ENCODE results near the gene GALE. TPM values are rescaled to one million over a fixed set of nuclear protein-coding genes. Genes with fewer than 3 reads are reported as not detected.

The GALE gene
- total RNA-seq, 1 experiment from 2014 or later: 114 TPM

DNA sequence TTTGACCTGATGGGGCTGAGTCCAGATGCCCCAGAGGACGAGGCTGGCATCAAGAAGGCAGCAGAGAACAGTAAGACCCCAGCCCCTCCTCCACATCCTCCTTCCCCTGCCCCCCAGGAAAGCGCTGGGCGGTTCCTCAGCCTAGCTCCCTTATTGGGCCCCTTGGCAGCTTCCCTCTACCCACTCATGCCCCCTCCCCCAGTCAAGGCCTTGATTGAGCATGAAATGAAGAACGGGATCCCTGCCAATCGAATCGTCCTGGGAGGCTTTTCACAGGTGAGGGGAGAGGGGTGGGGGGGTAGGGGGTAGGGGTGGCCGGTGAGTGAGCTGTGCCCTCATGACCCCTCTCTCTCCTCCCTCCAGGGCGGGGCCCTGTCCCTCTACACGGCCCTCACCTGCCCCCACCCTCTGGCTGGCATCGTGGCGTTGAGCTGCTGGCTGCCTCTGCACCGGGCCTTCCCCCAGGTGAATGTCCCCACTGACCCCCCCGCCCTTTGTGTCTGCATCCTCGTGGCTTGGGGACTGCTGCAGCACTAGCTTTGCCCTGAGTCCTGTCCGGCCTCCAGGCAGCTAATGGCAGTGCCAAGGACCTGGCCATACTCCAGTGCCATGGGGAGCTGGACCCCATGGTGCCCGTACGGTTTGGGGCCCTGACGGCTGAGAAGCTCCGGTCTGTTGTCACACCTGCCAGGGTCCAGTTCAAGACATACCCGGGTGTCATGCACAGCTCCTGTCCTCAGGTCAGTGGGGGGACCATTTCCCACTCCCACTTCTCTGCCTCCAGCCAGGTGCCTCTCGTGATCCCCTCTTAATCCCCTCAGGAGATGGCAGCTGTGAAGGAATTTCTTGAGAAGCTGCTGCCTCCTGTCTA, 6.5 kb downstream of the GALE start:
- ATAC-seq (no peak), DNase-seq (ENCODE audit: low read depth, low spot score) (no peak)
- no TSS peak for BruUV-seq (replicated peaks)
- no peaks in the 10 kb centered on the region for H3K27me3 ChIP-seq (ENCODE audit: control insufficient read depth, insufficient read depth, low read length)
- peak overlapping the region in 1 of 2 experiments; percentile 99; a peak in 1 of 4 replicates for H3K4me3 ChIP-seq (ENCODE audit: low read depth in 2 of 2, low read length in 2 of 2)
- H3K27ac ChIP-seq (ENCODE audit: low read length): peak overlapping the region; percentile 54
- H3K36me3 ChIP-seq (ENCODE audit: control insufficient read depth, insufficient read depth, low read length): peaks cover 4% of the 10 kb centered on the region; the same call in 1 of the 2 replicates
- ChIA-PET POLR2A (interaction anchor here (0.6 to 2.1 kb wide), 4 partner anchors 16 to 162 kb away, joined by 4 to 12 read pairs (median 6); partner anchors contain the start of gene PITHD1), CTCF (interaction anchor here (0.7 kb wide), 1 partner anchor 23 kb away, joined by 7 read pairs; no protein-coding TSS in a partner anchor)
- TF ChIP-seq POLR2AphosphoS5 (IDR thresholded peaks at IDR 0.05; ENCODE audit: low read depth, low read length) (no peak), REST (IDR thresholded peaks at IDR 0.05; ENCODE audit: insufficient read depth in 1 of 2, low read depth in 2 of 2, low read length in 1 of 2) (no peak), SIN3A (IDR thresholded peaks at IDR 0.05; ENCODE audit: borderline replicate concordance, insufficient read depth, low read depth, low read length) (no peak)
- TF ChIP-seq, protein P1, sequence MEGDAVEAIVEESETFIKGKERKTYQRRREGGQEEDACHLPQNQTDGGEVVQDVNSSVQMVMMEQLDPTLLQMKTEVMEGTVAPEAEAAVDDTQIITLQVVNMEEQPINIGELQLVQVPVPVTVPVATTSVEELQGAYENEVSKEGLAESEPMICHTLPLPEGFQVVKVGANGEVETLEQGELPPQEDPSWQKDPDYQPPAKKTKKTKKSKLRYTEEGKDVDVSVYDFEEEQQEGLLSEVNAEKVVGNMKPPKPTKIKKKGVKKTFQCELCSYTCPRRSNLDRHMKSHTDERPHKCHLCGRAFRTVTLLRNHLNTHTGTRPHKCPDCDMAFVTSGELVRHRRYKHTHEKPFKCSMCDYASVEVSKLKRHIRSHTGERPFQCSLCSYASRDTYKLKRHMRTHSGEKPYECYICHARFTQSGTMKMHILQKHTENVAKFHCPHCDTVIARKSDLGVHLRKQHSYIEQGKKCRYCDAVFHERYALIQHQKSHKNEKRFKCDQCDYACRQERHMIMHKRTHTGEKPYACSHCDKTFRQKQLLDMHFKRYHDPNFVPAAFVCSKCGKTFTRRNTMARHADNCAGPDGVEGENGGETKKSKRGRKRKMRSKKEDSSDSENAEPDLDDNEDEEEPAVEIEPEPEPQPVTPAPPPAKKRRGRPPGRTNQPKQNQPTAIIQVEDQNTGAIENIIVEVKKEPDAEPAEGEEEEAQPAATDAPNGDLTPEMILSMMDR (IDR thresholded peaks at IDR 0.05): no peak
- in situ Hi-C loops (cut with HindIII; ENCODE audit: low pct_unique_long_range_greater_than_20kb, low sequenced_read_pairs): no loop called here
- peaks cover 52% of the 10 kb centered on the region for H3K4me1 ChIP-seq (ENCODE audit: control insufficient read depth, insufficient read depth, low read length)
- no peaks in the 10 kb centered on the region for H3K9me3 ChIP-seq (ENCODE audit: control insufficient read depth, insufficient read depth, low read depth, low read length)
- intact Hi-C loops (cut with micrococcal nuclease; ENCODE audit: unreplicated experiment): no loop called here

- Histone ChIP-seq H3K9me3 (ENCODE audit: control insufficient read depth, insufficient read depth, low read depth, low read length) (no peaks in the 10 kb centered on the region), H3K36me3 (ENCODE audit: control insufficient read depth, insufficient read depth, low read length) (peaks cover 3% of the 10 kb centered on the region; the same call in 1 of the 2 replicates), H3K4me3 (ENCODE audit: low read depth in 2 of 2, low read length in 2 of 2) (peak overlapping the region; percentile 97 to 99), H3K27ac (ENCODE audit: low read length) (peak overlapping the region; percentile 54), H3K27me3 (ENCODE audit: control insufficient read depth, insufficient read depth, low read length) (no peaks in the 10 kb centered on the region), H3K4me1 (ENCODE audit: control insufficient read depth, insufficient read depth, low read length) (peaks cover 49% of the 10 kb centered on the region)
- no TSS peak for BruUV-seq (replicated peaks)
- in situ Hi-C loops (cut with HindIII; ENCODE audit: low pct_unique_long_range_greater_than_20kb, low sequenced_read_pairs) (no loop called here), intact Hi-C loops (cut with micrococcal nuclease; ENCODE audit: unreplicated experiment) (no loop called here)
- CTCF ChIA-PET: no interaction called here
- ATAC-seq (peak; percentile 61), DNase-seq (ENCODE audit: low read depth, low spot score) (no peak)
- TF ChIP-seq POLR2AphosphoS5 (IDR thresholded peaks at IDR 0.05; ENCODE audit: low read depth, low read length) (peak; percentile 33; the same call in 1 of the 2 replicates), REST (IDR thresholded peaks at IDR 0.05; ENCODE audit: insufficient read depth in 1 of 2, low read depth in 2 of 2, low read length in 1 of 2) (no peak)
- POLR2A ChIA-PET: interaction anchor here (0.6 to 2.1 kb wide), 3 partner anchors 15 to 122 kb away, joined by 4 to 12 read pairs (median 7); partner anchors contain the start of gene PITHD1
Observed at GRCh38 chr1:23793018-23793781, 7.4 kb downstream of the GALE start.
